Measurements from ENCODE around the gene OR2Y1.
A peak's percentile ranks its signal among the peaks of the same experiment; 100 is the strongest.
"Not testable (repeated sequence)": the region's sequence is repeated elsewhere in the genome, so short reads cannot be mapped to it uniquely, and the experiment has no call there.

The OR2Y1 gene

GRCh38 chr5:180739271-180739670, 587 bp downstream of the OR2Y1 start:
- DNase-seq (ENCODE audit: low spot score), result no peak

- no peak for DNase-seq (ENCODE audit: low spot score)
Observed at GRCh38 chr5:180736536-180736935, 3.3 kb downstream of the OR2Y1 start.

DNA sequence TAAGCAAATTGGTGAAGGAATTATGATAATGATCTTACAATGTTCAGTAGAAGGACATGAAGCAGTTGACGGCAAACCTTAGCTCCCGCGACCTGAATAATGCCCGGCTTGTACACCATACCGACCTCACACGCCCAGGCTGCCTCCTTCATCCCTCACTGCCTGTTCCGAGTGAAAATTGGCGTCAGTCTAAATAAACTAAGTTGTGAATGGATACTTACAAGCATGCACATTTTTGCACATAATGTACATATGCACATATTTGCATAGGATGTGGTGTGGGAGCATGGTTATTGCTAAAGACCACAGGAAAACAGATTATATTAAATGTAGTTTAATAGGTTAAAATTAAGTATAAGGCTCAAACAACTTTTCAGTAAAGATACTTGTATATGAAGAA, 14.9 kb downstream of the OR2Y1 start:
- no peak for DNase-seq (ENCODE audit: low spot score)

GRCh38 chr5:180723936-180724335, 15.9 kb downstream of the OR2Y1 start:
- no peak for DNase-seq (ENCODE audit: low spot score)

GRCh38 chr5:180720486-180720885, 19.4 kb downstream of the OR2Y1 start:
- DNase-seq (ENCODE audit: low spot score), result no peak

DNA sequence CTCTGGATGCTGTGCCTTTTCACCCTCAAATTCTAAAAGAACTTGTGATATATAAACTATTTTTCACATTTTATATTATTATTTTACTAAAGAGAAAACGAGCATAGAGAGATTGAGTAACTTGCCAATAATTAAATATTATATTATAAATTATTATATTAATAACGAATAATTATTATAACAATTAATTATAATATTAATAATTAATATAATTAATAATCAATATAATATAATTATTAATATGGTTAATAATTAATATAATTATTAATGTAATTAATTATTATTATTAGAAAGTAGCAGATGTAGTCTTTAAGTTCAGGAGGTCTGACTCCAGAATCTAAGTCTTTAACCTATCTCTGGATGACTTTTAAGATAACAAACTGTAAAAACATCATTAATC, 20.1 kb downstream of the OR2Y1 start:
- DNase-seq (ENCODE audit: low spot score), result no peak

DNA sequence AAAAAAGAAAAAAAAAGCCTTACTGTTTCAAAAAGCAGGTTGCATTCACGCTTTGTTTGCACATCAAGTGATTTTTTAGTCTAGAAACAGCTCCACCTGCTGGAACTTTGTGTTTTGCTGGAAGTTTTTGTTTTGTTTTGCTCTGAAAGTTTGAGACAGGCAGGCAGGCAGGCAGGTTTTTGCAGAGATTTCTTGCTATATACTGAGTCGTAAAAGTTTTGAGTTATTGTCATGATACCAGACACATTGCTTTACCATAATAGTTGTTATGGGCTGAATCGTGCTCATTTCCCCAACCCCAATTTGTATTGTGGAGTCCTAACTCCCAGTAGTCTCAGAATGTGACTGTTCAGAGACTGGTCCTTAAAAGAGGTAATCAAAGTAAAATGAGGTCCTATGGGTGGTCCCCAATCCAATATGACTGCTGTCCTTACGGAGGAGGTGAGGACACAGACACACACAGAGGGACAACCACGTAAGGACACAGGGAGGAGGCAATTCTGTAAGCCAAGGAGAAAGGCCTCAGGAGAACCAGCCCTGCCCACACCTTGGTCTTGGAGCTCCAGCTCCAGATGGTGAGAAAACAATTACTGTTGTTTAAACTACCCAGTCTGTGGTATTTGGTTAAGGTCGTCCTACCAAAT, 20.9 kb downstream of the OR2Y1 start:
- peak; percentile 13 for DNase-seq (ENCODE audit: low spot score)

GRCh38 chr5:180717989-180718388, 21.9 kb downstream of the OR2Y1 start:
- no peak for DNase-seq (ENCODE audit: low spot score)

DNA sequence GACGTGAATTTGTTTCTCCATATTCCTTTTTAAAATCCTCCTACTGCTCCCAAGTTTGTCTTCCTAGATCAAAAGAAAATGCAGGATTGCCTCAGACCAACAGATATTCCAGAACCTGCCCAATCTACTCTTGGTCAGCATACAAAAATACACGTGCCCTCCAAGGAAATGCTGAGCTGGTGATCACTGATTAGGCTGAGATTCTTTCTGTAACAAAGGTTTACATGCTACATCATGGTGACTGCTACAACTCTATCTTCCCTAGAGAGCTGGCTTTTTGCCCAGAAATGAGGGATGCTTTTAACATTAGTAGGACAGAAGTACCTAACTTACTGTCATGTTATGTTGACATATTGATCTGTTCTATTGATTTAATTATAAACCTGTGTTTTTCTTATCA, 35.5 kb downstream of the OR2Y1 start:
- no peak for DNase-seq (ENCODE audit: low spot score)

DNA sequence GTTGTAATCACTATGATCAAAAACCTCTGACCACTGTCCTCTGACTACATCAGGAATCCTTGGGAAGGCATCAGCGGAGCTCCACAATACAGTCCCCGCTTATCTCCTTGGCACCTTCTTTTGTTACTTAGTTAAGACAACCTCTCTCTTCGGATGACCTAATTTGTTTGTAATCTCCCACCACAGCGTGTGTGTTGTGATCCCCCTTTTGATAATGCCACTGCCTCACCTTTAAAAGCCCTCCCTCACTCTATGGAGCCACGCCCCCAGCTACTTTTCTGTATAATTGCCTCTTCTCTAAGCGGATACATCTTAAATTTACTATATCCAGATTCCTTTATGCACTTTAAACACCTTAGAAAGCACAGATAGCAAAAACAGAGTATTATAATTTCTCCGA, 35.9 kb downstream of the OR2Y1 start:
- DNase-seq (ENCODE audit: low spot score), result no peak

DNA sequence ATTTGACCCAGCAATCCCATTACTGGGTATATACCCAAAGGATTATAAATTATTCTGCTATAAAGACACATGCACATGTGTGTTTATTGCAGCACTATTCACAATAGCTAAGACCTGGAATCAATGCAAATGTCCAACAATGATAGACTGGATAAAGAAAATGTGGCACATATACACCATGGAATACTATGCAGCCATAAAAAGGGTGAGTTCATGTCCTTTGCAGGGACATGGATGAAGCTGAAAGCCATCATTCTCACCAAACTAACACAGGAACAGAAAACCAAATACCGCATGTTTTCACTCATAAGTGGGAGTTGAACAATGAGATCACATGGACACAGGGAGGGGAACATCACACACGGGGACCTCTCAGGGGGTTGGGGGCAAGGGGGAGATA, 36.5 kb downstream of the OR2Y1 start:
- DNase-seq (ENCODE audit: low spot score), result not testable (repeated sequence)

DNA sequence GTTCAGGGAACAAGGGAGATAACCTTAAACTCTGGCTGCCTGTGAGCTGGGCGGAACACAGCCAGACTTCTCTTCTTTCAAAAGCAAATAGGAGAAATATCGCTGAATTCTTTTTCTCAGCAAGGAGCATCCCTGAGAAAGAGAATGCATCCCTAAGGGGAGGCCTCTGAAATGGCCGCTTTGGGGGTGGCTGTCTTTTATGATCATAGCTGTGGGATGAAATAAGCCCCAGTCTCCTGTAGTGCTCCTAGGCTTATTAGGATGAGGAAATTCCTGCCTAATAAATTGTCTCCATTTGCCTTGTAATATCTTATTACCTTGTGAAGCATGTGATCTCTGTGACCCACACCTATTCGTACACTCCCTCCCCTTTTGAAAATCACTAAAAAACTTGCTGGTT, 39.4 kb downstream of the OR2Y1 start:
- DNase-seq (ENCODE audit: low spot score), result not testable (repeated sequence)

- DNase-seq (ENCODE audit: low spot score), result no peak
Observed at GRCh38 chr5:180699042-180699441, 40.8 kb downstream of the OR2Y1 start.

DNA sequence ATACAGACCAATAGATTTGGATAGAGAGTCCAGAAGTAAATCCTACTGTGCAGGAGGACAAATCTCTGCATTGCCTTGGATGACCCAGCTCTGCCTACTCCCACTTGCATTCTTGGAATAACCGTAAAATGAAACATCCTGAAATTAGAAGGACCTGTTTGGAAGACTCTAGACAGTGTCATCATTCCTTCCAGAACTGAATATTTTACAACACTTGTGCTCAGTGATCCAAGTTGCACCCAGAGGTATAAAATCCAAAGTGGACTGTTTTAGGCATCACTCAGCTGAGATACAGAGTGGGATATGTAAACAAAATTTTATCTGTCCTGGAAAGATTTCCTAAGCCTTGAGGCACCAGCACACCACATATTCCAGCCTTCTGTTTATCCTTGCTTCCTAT, 43.7 kb downstream of the OR2Y1 start:
- DNase-seq (ENCODE audit: low spot score), result no peak

GRCh38 chr5:180692429-180692828, 47.4 kb downstream of the OR2Y1 start:
- no peak for DNase-seq (ENCODE audit: low spot score)

- no peak for DNase-seq (ENCODE audit: low spot score)
Observed at GRCh38 chr5:180691046-180691445, 48.8 kb downstream of the OR2Y1 start.

DNA sequence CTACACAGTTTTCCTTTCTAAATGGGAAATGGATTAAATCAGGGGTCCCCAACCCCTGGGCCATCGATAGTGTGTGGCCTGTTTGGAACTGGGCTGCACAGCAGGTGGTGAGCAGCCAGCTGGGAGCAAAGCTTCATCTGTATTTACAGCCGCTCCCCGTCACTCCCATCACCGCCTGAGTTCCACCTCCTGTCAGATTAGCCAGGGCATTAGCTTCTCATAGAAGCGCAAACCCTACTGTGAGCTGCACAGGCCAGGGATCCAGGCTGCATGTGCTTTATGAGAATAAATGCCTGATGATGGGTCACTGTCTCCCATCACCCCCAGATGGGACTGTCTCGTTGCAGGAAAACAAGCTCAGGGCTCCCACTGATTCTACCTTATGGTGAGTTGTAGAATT, 49.3 kb downstream of the OR2Y1 start:
- DNase-seq (ENCODE audit: low spot score), result no peak

- no peak for DNase-seq (ENCODE audit: low spot score)
Observed at GRCh38 chr5:180689775-180690174, 50.1 kb downstream of the OR2Y1 start.
